ENCODE measurements around the gene SUSD5. TPM values are rescaled to one million over a fixed set of nuclear protein-coding genes. Genes with fewer than 3 reads are reported as not detected.

The SUSD5 gene
- total RNA-seq, 1 experiment from 2014 or later = 1.2 TPM

GRCh38 chr3:33231756-33232465 lies 13.3 kb upstream of the SUSD5 start:
- ChIA-PET POLR2A (no interaction called here), CTCF (no interaction called here)
- peak; percentile 61 for ATAC-seq
- no peak overlapping the region for H3K27ac Mint-ChIP-seq
- no peak overlapping the region for H3K4me3 Mint-ChIP-seq
- H3K4me1 Mint-ChIP-seq = no peaks in the 10 kb centered on the region
- TF ChIP-seq ESRRA (CRISPR knock-in tag; IDR thresholded peaks at IDR 0.05; ENCODE audit: borderline replicate concordance) (no peak), ZNF671 (CRISPR knock-in tag; IDR thresholded peaks at IDR 0.05) (no peak), IRF1 (CRISPR knock-in tag; IDR thresholded peaks at IDR 0.05) (no peak)
- peaks cover 5% of the 10 kb centered on the region; the same call in 1 of the 2 replicates for H3K9me3 Mint-ChIP-seq
- H3K36me3 Mint-ChIP-seq = no peaks in the 10 kb centered on the region
- H3K27me3 Mint-ChIP-seq (ENCODE audit: low read depth) = peaks cover 6% of the 10 kb centered on the region
- DNase-seq (ENCODE audit: low spot score) = no peak

- peaks cover 5% of the 10 kb centered on the region; the same call in 1 of the 2 replicates for H3K9me3 Mint-ChIP-seq
- no peak for TF ChIP-seq HMGA2 (CRISPR knock-in tag; IDR thresholded peaks at IDR 0.05)
- no peak for TF ChIP-seq MYBL2 (CRISPR knock-in tag; IDR thresholded peaks at IDR 0.05)
- no peak overlapping the region for H3K27ac Mint-ChIP-seq
- DNase-seq (ENCODE audit: low spot score) (no peak), ATAC-seq (no peak)
- H3K36me3 Mint-ChIP-seq = no peaks in the 10 kb centered on the region
- no peak overlapping the region for H3K4me3 Mint-ChIP-seq
- no peaks in the 10 kb centered on the region for H3K4me1 Mint-ChIP-seq
- peaks cover 6% of the 10 kb centered on the region for H3K27me3 Mint-ChIP-seq (ENCODE audit: low read depth)
- POLR2A ChIA-PET = no interaction called here
- CTCF ChIA-PET = interaction anchor here (0.9 to 1.0 kb wide), 2 partner anchors 28 to 143 kb away, joined by 3 to 4 read pairs; no protein-coding TSS in a partner anchor
Measured at GRCh38 chr3:33229947-33230346, 11.3 kb upstream of the SUSD5 start.

- H3K9me3 Mint-ChIP-seq = peaks cover 5% of the 10 kb centered on the region; the same call in 1 of the 2 replicates
- no peaks in the 10 kb centered on the region for H3K36me3 Mint-ChIP-seq
- H3K4me1 Mint-ChIP-seq = no peaks in the 10 kb centered on the region
- ChIA-PET POLR2A (no interaction called here), CTCF (no interaction called here)
- H3K27ac Mint-ChIP-seq = no peak overlapping the region
- DNase-seq (ENCODE audit: low spot score) (no peak), ATAC-seq (no peak)
- H3K4me3 Mint-ChIP-seq = no peak overlapping the region
- H3K27me3 Mint-ChIP-seq (ENCODE audit: low read depth) = peaks cover 6% of the 10 kb centered on the region
- TF ChIP-seq ETV6 (CRISPR knock-in tag; IDR thresholded peaks at IDR 0.05) = no peak
- no peak for TF ChIP-seq IRF2 (CRISPR knock-in tag; IDR thresholded peaks at IDR 0.05; ENCODE audit: borderline replicate concordance, low read depth)
- no peak for TF ChIP-seq TCF7 (CRISPR knock-in tag; IDR thresholded peaks at IDR 0.05; ENCODE audit: low read depth)
- TF ChIP-seq RORB (CRISPR knock-in tag; IDR thresholded peaks at IDR 0.05) = no peak
- no peak for TF ChIP-seq NR2C2 (CRISPR knock-in tag; IDR thresholded peaks at IDR 0.05)
- no peak for TF ChIP-seq EMX1 (CRISPR knock-in tag; IDR thresholded peaks at IDR 0.05)
- no peak for TF ChIP-seq USF1 (CRISPR knock-in tag; IDR thresholded peaks at IDR 0.05)
- no peak for TF ChIP-seq ELF4 (CRISPR knock-in tag; IDR thresholded peaks at IDR 0.05; ENCODE audit: low read depth)
- no peak for TF ChIP-seq E2F1 (CRISPR knock-in tag; IDR thresholded peaks at IDR 0.05)
- TF ChIP-seq ZNF532 (CRISPR knock-in tag; IDR thresholded peaks at IDR 0.05; ENCODE audit: borderline replicate concordance) = no peak
- no peak for TF ChIP-seq NFYB (CRISPR knock-in tag; conservative IDR thresholded peaks at IDR 0.05; ENCODE audit: low read depth)
- no peak for TF ChIP-seq ZNF671 (CRISPR knock-in tag; IDR thresholded peaks at IDR 0.05)
- TF ChIP-seq ATF2 (CRISPR knock-in tag; IDR thresholded peaks at IDR 0.05; ENCODE audit: borderline replicate concordance, low read depth) = no peak
- no peak for TF ChIP-seq ZNF512 (CRISPR knock-in tag; IDR thresholded peaks at IDR 0.05; ENCODE audit: borderline replicate concordance)
- no peak for TF ChIP-seq AR (CRISPR knock-in tag; IDR thresholded peaks at IDR 0.05)
Measured at GRCh38 chr3:33229066-33229465, 10.5 kb upstream of the SUSD5 start.
